Fibroblast of lung (primary cell): Measurements from ENCODE around the gene RALGDS. TPM values are rescaled to one million over a fixed set of nuclear protein-coding genes. Genes with fewer than 3 reads are reported as not detected.
A peak's percentile ranks its signal among the peaks of the same experiment; 100 is the strongest.

Experiments
- DNase-seq, 2 donors: peaks; one replicate each; pipeline versions ENCODE4 v3.0.0 to v3.0.0-alpha.2; 2010; ENCODE audit warnings: low read depth in 2 of 2
- H2AFZ ChIP-seq: 2 replicates; pipeline ENCODE4 v1.5.1; 2012; ENCODE audit warnings: low read length, control low read depth, inconsistent platforms
- H3K27ac ChIP-seq: 2 replicates; pipeline ENCODE4 v1.5.1; 2011; ENCODE audit warnings: low read length, control low read depth; ENCODE audit not compliant: insufficient read depth
- H3K27me3 ChIP-seq: 2 replicates; pipeline ENCODE4 v1.5.1; 2011; ENCODE audit warnings: mild to moderate bottlenecking, low read length; ENCODE audit not compliant: control insufficient read depth, insufficient read depth
- H3K36me3 ChIP-seq: 2 replicates; pipeline ENCODE4 v1.5.1; 2011; ENCODE audit warnings: low read length; ENCODE audit not compliant: control insufficient read depth, insufficient read depth
- H3K4me1 ChIP-seq: 2 replicates; pipeline ENCODE4 v1.5.1; 2011; ENCODE audit warnings: low read length; ENCODE audit not compliant: control insufficient read depth, insufficient read depth; ENCODE audit errors: extremely low read depth
- H3K4me2 ChIP-seq: 2 replicates; pipeline ENCODE4 v1.5.1; 2011; ENCODE audit warnings: low read length, control low read depth; ENCODE audit not compliant: insufficient read depth; ENCODE audit errors: extremely low read depth
- H3K4me3 ChIP-seq, 4 experiments: fragments of 200-600 bp in 1 of 4; sonication (generic) in 1 of 4; replicated peaks in 1 of 4; 2 replicates each; pipeline ENCODE4 v1.5.1; 2011 to 2016; ENCODE audit warnings: low read length in 4 of 4, low read depth in 3 of 4, mild to moderate bottlenecking in 3 of 4, control low read depth in 2 of 4, inconsistent platforms in 1 of 4, mixed read lengths in 1 of 4; ENCODE audit not compliant: insufficient read depth in 1 of 4; ENCODE audit errors: control extremely low read depth in 1 of 4
- H3K79me2 ChIP-seq: 2 replicates; pipeline ENCODE4 v1.5.1; 2012; ENCODE audit warnings: mild to moderate bottlenecking, low read length, inconsistent platforms; ENCODE audit not compliant: control insufficient read depth, insufficient read depth
- H3K9ac ChIP-seq: 2 replicates; pipeline ENCODE4 v1.5.1; 2011; ENCODE audit warnings: mild to moderate bottlenecking, low read length, control low read depth; ENCODE audit not compliant: insufficient read depth
- H3K9me3 ChIP-seq: 2 replicates; pipeline ENCODE4 v1.5.1; 2012; ENCODE audit warnings: low read depth, low read length; ENCODE audit not compliant: control insufficient read depth, insufficient read depth
- H4K20me1 ChIP-seq: 2 replicates; pipeline ENCODE4 v1.5.1; 2011; ENCODE audit warnings: low read length; ENCODE audit not compliant: control insufficient read depth, insufficient read depth; ENCODE audit errors: extremely low read depth
- CTCF ChIP-seq, 2 donors: IDR thresholded peaks in 1 of 2; conservative IDR thresholded peaks in 1 of 2; 1 replicate in 1 of 2; 2 replicates in 1 of 2; pipeline ENCODE4 v1.5.1; 2011 to 2012; ENCODE audit warnings: low read length in 2 of 2, control low read depth in 1 of 2, inconsistent platforms in 1 of 2, low read depth in 1 of 2, mild to moderate bottlenecking in 1 of 2
- EZH2 ChIP-seq: IDR thresholded peaks from 2 replicates; pipeline ENCODE4 v1.5.1; 2012; ENCODE audit warnings: low read length, control low read depth, mild to moderate bottlenecking; ENCODE audit errors: missing control alignments
- polyA plus RNA-seq, 2 donors: library from polyadenylated mRNA; depleted of rRNA in 1 of 2; stranded (reverse) in 1 of 2; unstranded in 1 of 2; fragments of >200 nt; gene quantifications; 2 replicates each; pipeline ENCODE4 v1.2.1, GENCODE V29; 2011 to 2012; ENCODE audit warnings: missing spikeins in 1 of 2
- total RNA-seq: library from RNA; depleted of rRNA; stranded (reverse); fragments of >200 nt; gene quantifications from 2 replicates; pipeline ENCODE4 v1.2.1, GENCODE V29; 2014

Gene RALGDS
- total and polyA plus RNA-seq, 2 donors (not counting 1 experiment from before 2014, with no cell fraction given), result 16.6 to 23.6 TPM

GRCh38 chr9:133133681-133134387 is 12.8 kb upstream of the RALGDS start:
- Histone ChIP-seq H2AFZ (no peak overlapping the region), H3K4me1 (peaks cover 33% of the 10 kb centered on the region), H3K27ac (peak overlapping the region; percentile 94), H3K79me2 (no peaks in the 10 kb centered on the region), H3K9me3 (no peaks in the 10 kb centered on the region), H3K4me3 (no peak overlapping the region), H3K27me3 (no peaks in the 10 kb centered on the region), H4K20me1 (no peaks in the 10 kb centered on the region), H3K36me3 (no peaks in the 10 kb centered on the region), H3K4me2 (peak overlapping the region; percentile 62), H3K9ac (peak overlapping the region; percentile 60)
- DNase-seq, result peak; percentile 90 to 95
- TF ChIP-seq EZH2, result no peak
- no peak for TF ChIP-seq CTCF (conservative IDR thresholded peaks at IDR 0.05 in 1 of 2, IDR thresholded peaks at IDR 0.05 in 1 of 2; ENCODE audit: low read depth in 1 of 2, low read length in 2 of 2)

- no peak for DNase-seq
- peaks cover 33% of the 10 kb centered on the region for H3K4me1 ChIP-seq
- H4K20me1 ChIP-seq, result no peaks in the 10 kb centered on the region
- TF ChIP-seq EZH2, result no peak
- TF ChIP-seq CTCF (conservative IDR thresholded peaks at IDR 0.05 in 1 of 2, IDR thresholded peaks at IDR 0.05 in 1 of 2; ENCODE audit: low read depth in 1 of 2, low read length in 2 of 2), result no peak
- H2AFZ ChIP-seq, result no peak overlapping the region
- H3K36me3 ChIP-seq, result no peaks in the 10 kb centered on the region
- no peaks in the 10 kb centered on the region for H3K9me3 ChIP-seq
- H3K4me2 ChIP-seq, result no peak overlapping the region
- no peaks in the 10 kb centered on the region for H3K79me2 ChIP-seq
- no peak overlapping the region for H3K27ac ChIP-seq
- H3K9ac ChIP-seq, result no peak overlapping the region
- H3K27me3 ChIP-seq, result no peaks in the 10 kb centered on the region
- H3K4me3 ChIP-seq, result no peak overlapping the region
These were observed 11.1 kb upstream of the RALGDS start for GRCh38 chr9:133132174-133132573.

- Histone ChIP-seq H3K4me3 (no peak overlapping the region), H3K27ac (no peak overlapping the region), H3K9me3 (no peaks in the 10 kb centered on the region), H2AFZ (no peak overlapping the region), H3K9ac (no peak overlapping the region), H3K4me2 (no peak overlapping the region), H4K20me1 (no peaks in the 10 kb centered on the region), H3K27me3 (no peaks in the 10 kb centered on the region), H3K36me3 (no peaks in the 10 kb centered on the region), H3K79me2 (no peaks in the 10 kb centered on the region), H3K4me1 (peaks cover 34% of the 10 kb centered on the region)
- TF ChIP-seq CTCF (conservative IDR thresholded peaks at IDR 0.05 in 1 of 2, IDR thresholded peaks at IDR 0.05 in 1 of 2; ENCODE audit: low read depth in 1 of 2, low read length in 2 of 2) (no peak), EZH2 (no peak)
- DNase-seq, result no peak
These were observed 10.5 kb upstream of the RALGDS start for GRCh38 chr9:133131506-133131905.
